HepG2 (cell line): ENCODE results near the gene ARFIP2. TPM values are rescaled to one million over a fixed set of nuclear protein-coding genes. Genes with fewer than 3 reads are reported as not detected.

Experiments used
- EEA1 ChIP-seq: sonication (generic); formaldehyde crosslinking; IDR thresholded peaks from 2 replicates; pipeline ENCODE4 v1.5.1; 2020; ENCODE audit warnings: mild to moderate bottlenecking, missing genetic modification reagents, borderline replicate concordance
- GMEB2 ChIP-seq: IDR thresholded peaks from 2 replicates; pipeline ENCODE4 v1.6.1; 2016; ENCODE audit warnings: missing biosample characterization, missing genetic modification reagents, low read depth
- JUN ChIP-seq: sonication (generic); formaldehyde crosslinking; IDR thresholded peaks from 2 replicates; pipeline ENCODE4 v1.4.0; 2020; ENCODE audit warnings: mild to moderate bottlenecking, missing genetic modification reagents
- NCOA1 ChIP-seq: sonication (generic); formaldehyde crosslinking; IDR thresholded peaks from 2 replicates; pipeline ENCODE4 v1.9.0; 2021; ENCODE audit warnings: missing genetic modification reagents
- PRDM4 ChIP-seq: sonication (generic); formaldehyde crosslinking; IDR thresholded peaks from 2 replicates; pipeline ENCODE4 v1.9.0; 2021; ENCODE audit warnings: missing genetic modification reagents, borderline replicate concordance
- STAT6 ChIP-seq: sonication (generic); formaldehyde crosslinking; IDR thresholded peaks from 2 replicates; pipeline ENCODE4 v1.4.0; 2020; ENCODE audit warnings: missing genetic modification reagents, mild to moderate bottlenecking, borderline replicate concordance
- ZNF256 ChIP-seq: sonication (generic); formaldehyde crosslinking; conservative IDR thresholded peaks from 2 replicates; pipeline ENCODE4 v1.4.0; 2020; ENCODE audit warnings: missing genetic modification reagents
- ZNF276 ChIP-seq: sonication (generic); formaldehyde crosslinking; IDR thresholded peaks from 2 replicates; pipeline ENCODE4 v1.4.0; 2020; ENCODE audit warnings: mild to moderate bottlenecking, low read depth, missing genetic modification reagents
- ZNF331 ChIP-seq: sonication (generic); formaldehyde crosslinking; IDR thresholded peaks from 2 replicates; pipeline ENCODE4 v1.4.0; 2020; ENCODE audit warnings: missing genetic modification reagents
- ZNF672 ChIP-seq: sonication (generic); formaldehyde crosslinking; IDR thresholded peaks from 2 replicates; pipeline ENCODE4 v1.8.1; 2022; ENCODE audit warnings: missing genetic modification reagents
- ZNF749 ChIP-seq: sonication (generic); formaldehyde crosslinking; IDR thresholded peaks from 2 replicates; pipeline ENCODE4 v1.8.0; 2022; ENCODE audit warnings: mild to moderate bottlenecking, missing genetic modification reagents, moderate library complexity, borderline replicate concordance
- ZNF839 ChIP-seq: sonication (generic); formaldehyde crosslinking; IDR thresholded peaks from 2 replicates; pipeline ENCODE4 v1.4.0; 2020; ENCODE audit warnings: missing genetic modification reagents, mild to moderate bottlenecking, borderline replicate concordance
- ZSCAN29 ChIP-seq: sonication (generic); formaldehyde crosslinking; conservative IDR thresholded peaks from 2 replicates; pipeline ENCODE4 v1.4.0; 2020; ENCODE audit warnings: mild to moderate bottlenecking, missing genetic modification reagents
- polyA plus RNA-seq, 8 experiments: library from polyadenylated mRNA; depleted of rRNA in 3 of 8; stranded (reverse) in 7 of 8; unstranded in 1 of 8; fragments of >200 nt; fragmentation: Illumina TruSeq in 4 of 8; extraction: Trizol in 4 of 8; gene quantifications; 2 replicates each; pipeline versions ENCODE4 v1.2.1 to v1.2.3, GENCODE V29; 2011 to 2016; ENCODE audit warnings: low read depth in 4 of 8, missing spikeins in 1 of 8, mixed read lengths in 1 of 8; ENCODE audit not compliant: insufficient read depth in 1 of 8
- total RNA-seq, 5 experiments: library from RNA; depleted of rRNA; stranded (reverse); fragments of >200 nt; fragmentation: Illumina TruSeq; extraction: Trizol; gene quantifications; 2 replicates each; pipeline ENCODE4 v1.2.3, GENCODE V29; 2016; ENCODE audit warnings: low read depth in 1 of 5
- TF ChIP-seq, protein P1 (sequence below): sonication (generic); formaldehyde crosslinking; IDR thresholded peaks from 2 replicates; pipeline ENCODE4 v1.4.0; 2020; ENCODE audit warnings: missing genetic modification reagents, borderline replicate concordance
- TF ChIP-seq, protein P2 (sequence below): sonication (generic); formaldehyde crosslinking; IDR thresholded peaks from 2 replicates; pipeline ENCODE4 v1.8.0; 2022; ENCODE audit warnings: mild to moderate bottlenecking, missing genetic modification reagents

The ARFIP2 gene
- total and polyA plus RNA-seq, 2 of the 13 experiments (the other 11 are each of a cell fraction or from before 2014, with no cell fraction given), result 56.6 to 60.2 TPM

- TF ChIP-seq GMEB2 (CRISPR knock-in tag) (peak; percentile 34; the same call in 1 of the 2 replicates), PRDM4 (no peak), JUN (CRISPR knock-in tag) (no peak), ZNF276 (CRISPR knock-in tag) (no peak), ZNF839 (CRISPR knock-in tag) (no peak), ZNF672 (CRISPR knock-in tag) (no peak), ZNF749 (CRISPR knock-in tag) (peak; percentile 85; the same call in 1 of the 2 replicates), ZNF331 (CRISPR knock-in tag) (peak; percentile 47; the same call in 1 of the 2 replicates), STAT6 (CRISPR knock-in tag) (no peak; the same call in 1 of the 2 replicates), ZSCAN29 (CRISPR knock-in tag) (no peak), ZNF256 (CRISPR knock-in tag) (peak; percentile 65; the same call in 1 of the 2 replicates), EEA1 (no peak), NCOA1 (CRISPR knock-in tag) (no peak)
- TF ChIP-seq, protein P1, sequence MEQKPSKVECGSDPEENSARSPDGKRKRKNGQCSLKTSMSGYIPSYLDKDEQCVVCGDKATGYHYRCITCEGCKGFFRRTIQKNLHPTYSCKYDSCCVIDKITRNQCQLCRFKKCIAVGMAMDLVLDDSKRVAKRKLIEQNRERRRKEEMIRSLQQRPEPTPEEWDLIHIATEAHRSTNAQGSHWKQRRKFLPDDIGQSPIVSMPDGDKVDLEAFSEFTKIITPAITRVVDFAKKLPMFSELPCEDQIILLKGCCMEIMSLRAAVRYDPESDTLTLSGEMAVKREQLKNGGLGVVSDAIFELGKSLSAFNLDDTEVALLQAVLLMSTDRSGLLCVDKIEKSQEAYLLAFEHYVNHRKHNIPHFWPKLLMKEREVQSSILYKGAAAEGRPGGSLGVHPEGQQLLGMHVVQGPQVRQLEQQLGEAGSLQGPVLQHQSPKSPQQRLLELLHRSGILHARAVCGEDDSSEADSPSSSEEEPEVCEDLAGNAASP, result no peak
- TF ChIP-seq, protein P2, sequence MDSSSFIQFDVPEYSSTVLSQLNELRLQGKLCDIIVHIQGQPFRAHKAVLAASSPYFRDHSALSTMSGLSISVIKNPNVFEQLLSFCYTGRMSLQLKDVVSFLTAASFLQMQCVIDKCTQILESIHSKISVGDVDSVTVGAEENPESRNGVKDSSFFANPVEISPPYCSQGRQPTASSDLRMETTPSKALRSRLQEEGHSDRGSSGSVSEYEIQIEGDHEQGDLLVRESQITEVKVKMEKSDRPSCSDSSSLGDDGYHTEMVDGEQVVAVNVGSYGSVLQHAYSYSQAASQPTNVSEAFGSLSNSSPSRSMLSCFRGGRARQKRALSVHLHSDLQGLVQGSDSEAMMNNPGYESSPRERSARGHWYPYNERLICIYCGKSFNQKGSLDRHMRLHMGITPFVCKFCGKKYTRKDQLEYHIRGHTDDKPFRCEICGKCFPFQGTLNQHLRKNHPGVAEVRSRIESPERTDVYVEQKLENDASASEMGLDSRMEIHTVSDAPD (CRISPR knock-in tag), result no peak
Measured at GRCh38 chr11:6481012-6481923, at the start of gene ARFIP2, which contains the start of gene TIMM10B (continued).
